GM12892 (cell line): ENCODE measurements around the gene WDR6.

ENCODE experiments used
- DNase-seq: peaks from one replicate; pipeline ENCODE4 v3.0.0; 2011; ENCODE audit not compliant: insufficient read length
- FAIRE-seq: peaks from 2 replicates; lab custom pipeline; 2011; peaks lifted over from hg19 to GRCh38; lab: Jason Lieb, UNC
- POLR2A ChIP-seq: IDR thresholded peaks from 2 replicates; pipeline ENCODE4 v1.6.1; 2011; ENCODE audit warnings: low read depth, low read length, control low read depth
- POLR2AphosphoS5 ChIP-seq: IDR thresholded peaks from 2 replicates; pipeline ENCODE4 v1.6.1; 2011; ENCODE audit warnings: low read depth, low read length, control low read depth
- TAF1 ChIP-seq: IDR thresholded peaks from 2 replicates; pipeline ENCODE4 v1.6.1; 2011; ENCODE audit warnings: low read depth, mild to moderate bottlenecking, control low read depth, low read length, borderline replicate concordance

Gene WDR6

DNA sequence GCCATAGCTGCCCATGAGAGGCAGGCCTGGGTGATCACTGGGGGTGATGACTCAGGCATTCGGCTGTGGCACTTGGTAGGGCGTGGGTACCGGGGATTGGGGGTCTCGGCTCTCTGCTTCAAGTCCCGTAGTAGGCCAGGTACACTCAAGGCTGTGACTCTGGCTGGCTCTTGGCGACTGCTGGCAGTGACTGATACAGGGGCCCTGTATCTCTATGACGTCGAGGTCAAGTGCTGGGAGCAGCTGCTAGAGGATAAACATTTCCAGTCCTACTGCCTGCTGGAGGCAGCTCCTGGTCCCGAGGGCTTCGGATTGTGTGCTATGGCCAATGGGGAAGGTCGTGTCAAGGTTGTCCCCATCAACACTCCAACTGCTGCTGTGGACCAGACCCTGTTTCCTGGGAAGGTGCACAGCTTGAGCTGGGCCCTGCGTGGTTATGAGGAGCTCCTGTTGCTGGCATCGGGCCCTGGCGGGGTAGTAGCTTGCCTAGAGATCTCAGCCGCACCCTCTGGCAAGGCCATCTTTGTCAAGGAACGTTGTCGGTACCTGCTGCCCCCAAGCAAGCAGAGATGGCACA, 5.3 kb downstream of the WDR6 start:
- FAIRE-seq (no peak), DNase-seq (no peak)
- TF ChIP-seq POLR2A (no peak), POLR2AphosphoS5 (no peak), TAF1 (no peak)

GRCh38 chr3:49013113-49013737, 6.0 kb downstream of the WDR6 start:
- FAIRE-seq: no peak
- TF ChIP-seq TAF1: no peak
- TF ChIP-seq POLR2A: peak; percentile 1; the same call in 1 of the 2 replicates
- TF ChIP-seq POLR2AphosphoS5: peak; percentile 71
- no peak for DNase-seq

DNA sequence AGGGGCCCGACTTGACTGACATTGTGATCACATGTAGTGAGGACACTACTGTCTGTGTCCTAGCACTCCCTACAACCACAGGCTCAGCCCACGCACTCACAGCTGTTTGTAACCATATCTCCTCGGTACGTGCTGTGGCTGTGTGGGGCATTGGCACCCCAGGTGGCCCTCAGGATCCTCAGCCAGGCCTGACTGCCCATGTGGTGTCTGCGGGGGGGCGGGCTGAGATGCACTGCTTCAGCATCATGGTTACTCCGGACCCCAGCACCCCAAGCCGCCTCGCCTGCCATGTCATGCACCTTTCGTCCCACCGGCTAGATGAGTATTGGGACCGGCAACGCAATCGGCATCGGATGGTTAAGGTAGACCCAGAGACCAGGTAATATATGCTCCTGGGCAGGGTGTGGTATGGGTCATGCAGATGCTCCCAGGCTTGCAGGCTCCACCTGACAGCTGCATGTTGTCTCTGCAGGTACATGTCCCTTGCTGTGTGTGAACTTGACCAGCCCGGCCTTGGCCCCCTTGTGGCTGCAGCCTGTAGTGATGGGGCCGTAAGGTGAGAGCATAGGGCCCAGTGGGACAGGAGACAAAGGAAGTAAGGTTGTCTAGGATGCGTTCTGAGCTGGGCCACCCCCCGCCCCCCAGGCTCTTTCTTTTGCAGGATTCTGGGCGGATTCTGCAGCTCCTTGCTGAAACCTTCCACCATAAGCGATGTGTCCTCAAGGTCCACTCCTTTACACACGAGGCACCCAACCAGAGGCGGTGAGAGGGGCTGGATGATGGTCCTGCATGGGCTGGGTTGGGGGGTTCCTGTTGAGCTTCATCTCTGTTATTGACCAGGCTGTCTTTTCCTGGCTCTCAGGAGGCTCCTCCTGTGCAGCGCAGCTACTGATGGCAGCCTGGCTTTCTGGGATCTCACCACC, 6.8 kb downstream of the WDR6 start:
- peak; percentile 44 for FAIRE-seq
- TF ChIP-seq POLR2AphosphoS5: no peak; the same call in 1 of the 2 replicates
- peak; percentile 62 for TF ChIP-seq POLR2A
- peak; percentile 61 for DNase-seq

DNA sequence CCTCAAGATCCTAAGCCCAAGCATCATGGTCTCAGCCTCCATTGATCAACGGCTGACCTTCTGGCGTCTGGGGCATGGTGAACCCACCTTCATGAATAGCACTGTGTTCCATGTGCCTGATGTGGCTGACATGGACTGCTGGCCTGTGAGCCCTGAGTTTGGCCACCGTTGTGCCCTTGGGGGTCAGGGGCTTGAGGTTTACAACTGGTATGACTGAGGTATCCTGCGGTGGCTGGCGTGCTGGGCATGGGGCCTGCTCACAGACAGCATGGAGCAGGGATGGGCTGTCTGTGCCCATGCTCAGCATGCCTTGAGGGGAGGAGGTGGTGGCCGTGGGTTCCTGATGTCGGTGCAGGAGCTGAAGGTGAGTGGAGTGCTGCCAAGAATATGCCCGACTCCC, 7.9 kb downstream of the WDR6 start:
- FAIRE-seq: no peak
- TF ChIP-seq POLR2AphosphoS5 (no peak; the same call in none of the 2 replicates), TAF1 (no peak), POLR2A (no peak)
- DNase-seq: no peak

- FAIRE-seq: no peak
- TF ChIP-seq TAF1 (no peak), POLR2AphosphoS5 (no peak; the same call in 1 of the 2 replicates), POLR2A (no peak)
- no peak for DNase-seq
Measured at GRCh38 chr3:49015765-49016164, 8.6 kb downstream of the WDR6 start.

- TF ChIP-seq POLR2A (peak; percentile 66), POLR2AphosphoS5 (no peak)
- DNase-seq (no peak), FAIRE-seq (no peak)
Measured at GRCh38 chr3:49016414-49017228, 9.4 kb downstream of the WDR6 start.

- no peak for FAIRE-seq
- no peak for TF ChIP-seq POLR2AphosphoS5
- no peak for TF ChIP-seq POLR2A
- TF ChIP-seq TAF1: no peak
- no peak for DNase-seq
Measured at GRCh38 chr3:49017229-49017970, 10.2 kb downstream of the WDR6 start.

GRCh38 chr3:49017971-49018706, 10.9 kb downstream of the WDR6 start, which contains the start of gene DALRD3:
DALRD3 (minus strand) TSS chr3:49018580; CDS start chr3:49018564, 16 bp downstream.
- FAIRE-seq: peak; percentile 79

DNA sequence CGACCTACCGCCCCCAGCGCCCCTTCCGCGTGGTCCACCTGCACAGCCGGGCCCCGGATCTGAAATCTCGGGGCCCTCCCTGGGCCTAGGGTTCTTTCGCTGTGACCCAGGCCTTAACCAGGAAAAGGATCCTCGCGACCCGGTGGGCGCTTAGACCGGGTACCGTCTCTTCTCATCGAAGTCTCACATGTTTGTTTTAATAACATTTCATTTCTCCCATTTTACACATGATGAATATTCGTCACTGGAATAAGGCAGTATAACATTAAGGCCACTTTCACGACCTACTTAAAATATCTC, 11.5 kb downstream of the WDR6 start:
- TF ChIP-seq TAF1: no peak
- TF ChIP-seq POLR2A: no peak
- no peak for TF ChIP-seq POLR2AphosphoS5
- DNase-seq (no peak), FAIRE-seq (peak; percentile 40)

More at GRCh38 chr3:49017971-49018706, 10.9 kb downstream of the WDR6 start, which contains the start of gene DALRD3:
- TF ChIP-seq TAF1 (0 out of 2 replicates have a peak, but pooled peaks have one; percentile 2), POLR2A (peak; percentile 36; the same call in 1 of the 2 replicates), POLR2AphosphoS5 (peak; percentile 54; the same call in 1 of the 2 replicates)
- peak; percentile 83 for DNase-seq
